H9 (cell line): Measurements from ENCODE around the gene ATP2B2. TPM values are rescaled to one million over a fixed set of nuclear protein-coding genes. Genes with fewer than 3 reads are reported as not detected.
A peak's percentile ranks its signal among the peaks of the same experiment; 100 is the strongest.

Source experiments
- DNase-seq: peaks from one replicate; pipeline ENCODE4 v3.0.0-alpha.2; 2017
- H2AFZ ChIP-seq: one replicate; pipeline ENCODE4 v1.6.1; 2013; ENCODE audit warnings: mild to moderate bottlenecking, low read length, control low read depth, moderate library complexity
- H2AK5ac ChIP-seq: 2 replicates; pipeline ENCODE4 v1.6.1; 2013; ENCODE audit warnings: low read length, control low read depth, mixed read lengths; ENCODE audit not compliant: insufficient read length
- H2BK120ac ChIP-seq: one replicate; pipeline ENCODE4 v1.6.1; 2013; ENCODE audit warnings: low read depth, mild to moderate bottlenecking, low read length, control low read depth, inconsistent platforms; ENCODE audit not compliant: poor library complexity, severe bottlenecking
- H2BK12ac ChIP-seq: 2 replicates; pipeline ENCODE4 v1.6.1; 2013; ENCODE audit warnings: low read length, control low read depth, mixed read lengths, low read depth; ENCODE audit not compliant: insufficient read length
- H2BK15ac ChIP-seq: 2 replicates; pipeline ENCODE4 v1.6.1; 2013; ENCODE audit warnings: low read depth, low read length, control low read depth
- H2BK20ac ChIP-seq: one replicate; pipeline ENCODE4 v1.6.1; 2013; ENCODE audit warnings: low read depth, mild to moderate bottlenecking, low read length, control low read depth, inconsistent platforms; ENCODE audit not compliant: poor library complexity, severe bottlenecking
- H2BK5ac ChIP-seq: 2 replicates; pipeline ENCODE4 v1.6.1; 2013; ENCODE audit warnings: low read length, control low read depth, mixed read lengths; ENCODE audit not compliant: insufficient read length
- H3K14ac ChIP-seq: 2 replicates; pipeline ENCODE4 v1.6.1; 2013; ENCODE audit warnings: low read length, control low read depth; ENCODE audit not compliant: insufficient read depth
- H3K18ac ChIP-seq: 2 replicates; pipeline ENCODE4 v1.6.1; 2013; ENCODE audit warnings: low read depth, mild to moderate bottlenecking, mixed read lengths, low read length, control low read depth; ENCODE audit not compliant: insufficient read length
- H3K23ac ChIP-seq: 2 replicates; pipeline ENCODE4 v1.6.1; 2013; ENCODE audit warnings: low read length, control low read depth, mixed read lengths, low read depth; ENCODE audit not compliant: insufficient read length
- H3K23me2 ChIP-seq: 2 replicates; pipeline ENCODE4 v1.6.1; 2013; ENCODE audit warnings: low read depth, mild to moderate bottlenecking, mixed read lengths, low read length, control low read depth; ENCODE audit not compliant: insufficient read length, poor library complexity, severe bottlenecking
- H3K27ac ChIP-seq: 2 replicates; pipeline ENCODE4 v1.5.1; 2013; ENCODE audit warnings: low read length, control low read depth, mixed read lengths, low read depth; ENCODE audit not compliant: insufficient read length
- H3K27me3 ChIP-seq: 2 replicates; pipeline ENCODE4 v1.6.1; 2013; ENCODE audit warnings: low read length, control low read depth, inconsistent platforms; ENCODE audit not compliant: insufficient read depth
- H3K4ac ChIP-seq: 2 replicates; pipeline ENCODE4 v1.6.1; 2013; ENCODE audit warnings: low read depth, mild to moderate bottlenecking, control low read depth, inconsistent platforms, low read length, moderate library complexity
- H3K4me1 ChIP-seq: 2 replicates; pipeline ENCODE4 v1.6.1; 2013; ENCODE audit warnings: low read length, control low read depth, inconsistent platforms; ENCODE audit not compliant: insufficient read depth
- H3K4me2 ChIP-seq: 2 replicates; pipeline ENCODE4 v1.6.1; 2013; ENCODE audit warnings: low read length, control low read depth, mixed read lengths; ENCODE audit not compliant: insufficient read length, insufficient read depth
- H3K56ac ChIP-seq: 2 replicates; pipeline ENCODE4 v1.6.1; 2013; ENCODE audit warnings: low read depth, mild to moderate bottlenecking, mixed read lengths, low read length, control low read depth; ENCODE audit not compliant: insufficient read length
- H3K79me1 ChIP-seq: 2 replicates; pipeline ENCODE4 v1.6.1; 2013; ENCODE audit warnings: low read depth, mild to moderate bottlenecking, moderate library complexity, low read length, control low read depth, inconsistent platforms; ENCODE audit not compliant: insufficient read depth, poor library complexity, severe bottlenecking
- H3K79me2 ChIP-seq: 2 replicates; pipeline ENCODE4 v1.6.1; 2013; ENCODE audit warnings: low read length, control low read depth, inconsistent platforms; ENCODE audit not compliant: insufficient read depth
- H3K9ac ChIP-seq: 2 replicates; pipeline ENCODE4 v1.6.1; 2013; ENCODE audit warnings: low read length, control low read depth, mixed read lengths; ENCODE audit not compliant: insufficient read length; ENCODE audit errors: extremely low read depth
- H3K9me3 ChIP-seq: one replicate; pipeline ENCODE4 v1.6.1; 2013; ENCODE audit warnings: low read depth, low read length, inconsistent platforms; ENCODE audit not compliant: control insufficient read depth
- H3T11ph ChIP-seq: one replicate; pipeline ENCODE4 v1.6.1; 2013; ENCODE audit warnings: mild to moderate bottlenecking, low read length, control low read depth, inconsistent platforms
- H4K20me1 ChIP-seq: one replicate; pipeline ENCODE4 v1.6.1; 2013; ENCODE audit not compliant: control insufficient read depth, insufficient read length, insufficient read depth
- H4K5ac ChIP-seq: 2 replicates; pipeline ENCODE4 v1.6.1; 2013; ENCODE audit warnings: low read depth, mild to moderate bottlenecking, mixed read lengths, low read length, control low read depth; ENCODE audit not compliant: insufficient read length
- H4K8ac ChIP-seq: replicated peaks from 2 replicates; pipeline ENCODE4 v1.6.1; 2013; ENCODE audit warnings: low read length, control low read depth, mixed read lengths, low read depth; ENCODE audit not compliant: insufficient read length
- H4K91ac ChIP-seq: 2 replicates; pipeline ENCODE4 v1.6.1; 2013; ENCODE audit warnings: low read depth, mild to moderate bottlenecking, moderate library complexity, mixed read lengths, low read length, control low read depth; ENCODE audit not compliant: insufficient read length
- H3K27ac Mint-ChIP-seq, 3 experiments: 2 replicates in 2 of 3; 3 replicates in 1 of 3; pipeline ENCODE4 v1.8.0; 2020 to 2021; ENCODE audit warnings: mixed read lengths in 3 of 3, mild to moderate bottlenecking in 1 of 3, moderate library complexity in 1 of 3
- H3K27me3 Mint-ChIP-seq: 2 replicates; pipeline ENCODE4 v1.8.0; 2021; ENCODE audit warnings: low read depth, mild to moderate bottlenecking, moderate library complexity, mixed read lengths
- H3K36me3 Mint-ChIP-seq, 3 experiments: 2 replicates in 2 of 3; 3 replicates in 1 of 3; pipeline ENCODE4 v1.8.0; 2020 to 2021; ENCODE audit warnings: low read depth in 3 of 3, mixed read lengths in 3 of 3; ENCODE audit not compliant: insufficient read depth in 1 of 3
- H3K4me1 Mint-ChIP-seq, 2 experiments: 2 replicates each; pipeline ENCODE4 v1.8.0; 2020; ENCODE audit warnings: mixed read lengths in 2 of 2
- H3K4me3 Mint-ChIP-seq, 2 experiments: 2 replicates in 1 of 2; 3 replicates in 1 of 2; pipeline ENCODE4 v1.8.0; 2020 to 2021; ENCODE audit warnings: mild to moderate bottlenecking in 2 of 2, mixed read lengths in 2 of 2, moderate library complexity in 1 of 2
- H3K9me3 Mint-ChIP-seq, 2 experiments: 2 replicates in 1 of 2; 3 replicates in 1 of 2; pipeline ENCODE4 v1.8.0; 2020; ENCODE audit warnings: mild to moderate bottlenecking in 2 of 2, mixed read lengths in 2 of 2, moderate library complexity in 1 of 2
- CTCF ChIP-seq: fragments of 200-600 bp; sonication (generic); conservative IDR thresholded peaks from 3 replicates; pipeline ENCODE4 v1.8.0; 2021; ENCODE audit warnings: antibody characterized with exemption, mild to moderate bottlenecking
- WGBS: extraction: QIAGEN DNeasy Blood & Tissue Kit; methylation state at CpG from one replicate; pipeline ENCODE4 v1.1.7; 2013; ENCODE audit warnings: missing lambda C conversion rate, low lambda C conversion rate, mixed read lengths; ENCODE audit not compliant: insufficient read length; ENCODE audit errors: extremely low coverage; 5-methylcytosine and 5-hydroxymethylcytosine counted together
- total RNA-seq: library from RNA; stranded (reverse); gene quantifications from 2 replicates; pipeline ENCODE4 v1.2.1, GENCODE V29; 2021

The ATP2B2 gene
- total RNA-seq, 1 experiment from 2014 or later = 0.33 TPM

- Histone ChIP-seq H2AK5ac (no peak overlapping the region), H3K4me2 (no peak overlapping the region), H3K79me1 (no peaks in the 10 kb centered on the region), H2BK120ac (no peak overlapping the region), H4K91ac (no peak overlapping the region), H3K56ac (no peak overlapping the region), H2BK5ac (no peak overlapping the region), H2BK12ac (no peak overlapping the region), H4K5ac (no peak overlapping the region), H3K79me2 (no peaks in the 10 kb centered on the region), H4K20me1 (no peaks in the 10 kb centered on the region), H3K23me2 (peaks cover under 1% of the 10 kb centered on the region), H3K27me3 (no peaks in the 10 kb centered on the region), H3K4me1 (no peaks in the 10 kb centered on the region; the same call in 1 of the 2 replicates), H3K23ac (no peak overlapping the region), H3K14ac (no peak overlapping the region), H3K27ac (no peak overlapping the region), H2BK15ac (no peak overlapping the region), H3T11ph (no peak overlapping the region), H4K8ac (no peak overlapping the region), H3K4ac (no peak overlapping the region), H2BK20ac (no peak overlapping the region), H2AFZ (no peak overlapping the region), H3K9ac (no peak overlapping the region), H3K18ac (no peak overlapping the region), H3K9me3 (no peaks in the 10 kb centered on the region)
- Mint-ChIP-seq H3K4me3 (no peak overlapping the region), H3K4me1 (peaks cover 6 to 9% of the 10 kb centered on the region in 2 experiments), H3K36me3 (no peaks in the 10 kb centered on the region), H3K27ac (peak overlapping the region in 2 of 3 experiments; percentile 11 to 14; a peak in 1 of 7 replicates), H3K27me3 (peaks cover 1% of the 10 kb centered on the region), H3K9me3 (no peaks in the 10 kb centered on the region)
- TF ChIP-seq CTCF = no peak
- DNase-seq = no peak
- no CpG with 5 or more reads among the region's 6 CpGs for WGBS
These were observed 5.5 kb upstream of the ATP2B2 start for GRCh38 chr3:10510743-10511432.
